ENCODE results near the gene TSPAN18. TPM values are rescaled to one million over a fixed set of nuclear protein-coding genes. Genes with fewer than 3 reads are reported as not detected.

Gene TSPAN18
- total RNA-seq, 2 experiments from 2014 or later, result 38.7 to 42.3 TPM

DNA sequence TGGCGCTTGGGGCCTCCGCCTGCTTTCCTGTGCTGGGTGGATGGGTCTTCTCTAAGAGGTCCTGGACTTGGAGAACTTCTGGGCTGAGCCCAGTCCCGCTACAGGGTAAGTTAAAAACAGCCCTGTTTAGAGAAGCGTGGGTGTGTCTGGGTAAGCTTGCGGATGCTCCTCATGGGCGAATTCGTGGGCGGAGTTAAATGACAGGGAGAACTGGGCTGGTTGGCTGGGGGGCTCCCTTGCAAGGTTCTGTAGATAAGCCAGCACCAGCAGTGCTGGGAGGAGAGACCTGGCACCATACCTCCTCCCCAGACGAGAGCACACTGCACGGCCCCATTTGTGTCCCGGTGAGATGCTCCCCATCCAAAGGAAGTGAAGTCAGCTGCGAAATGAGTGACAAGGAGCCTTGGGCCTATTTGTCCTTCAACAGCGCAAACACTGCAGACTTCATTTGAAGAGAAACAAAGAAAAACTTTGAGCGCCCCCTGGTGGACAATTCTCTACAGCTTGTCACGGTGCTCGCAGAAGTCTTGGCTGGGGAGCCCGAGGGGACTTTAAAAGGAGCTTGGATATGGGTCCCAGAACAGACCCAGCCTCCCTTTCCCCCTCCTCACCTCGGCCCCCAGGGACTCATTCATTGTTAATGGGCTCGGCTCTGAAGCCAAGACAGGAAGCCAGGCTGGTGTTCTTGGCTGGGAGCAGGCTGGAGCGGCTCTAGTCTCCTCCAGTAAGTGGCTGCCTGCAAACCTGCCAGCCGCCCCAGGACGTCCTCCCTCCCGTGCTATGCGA lies 184.5 kb downstream of the TSPAN18 start:
- peaks cover 4% of the 10 kb centered on the region for H3K4me1 Mint-ChIP-seq
- no peak overlapping the region for H3K4me3 Mint-ChIP-seq
- CTCF ChIA-PET, result interaction anchor here (0.6 to 2.2 kb wide), 43 partner anchors 10 to 388 kb away, joined by 3 to 17 read pairs (median 4); no protein-coding TSS in a partner anchor
- H3K27me3 Mint-ChIP-seq, result no peaks in the 10 kb centered on the region
- H3K9me3 Mint-ChIP-seq, result no peaks in the 10 kb centered on the region
- no peak overlapping the region for H3K27ac Mint-ChIP-seq
- POLR2A ChIA-PET, result interaction anchor here (1.1 to 1.6 kb wide), 2 partner anchors 14 to 49 kb away, joined by 3 read pairs; no protein-coding TSS in a partner anchor
- H3K36me3 Mint-ChIP-seq (ENCODE audit: low read depth), result no peaks in the 10 kb centered on the region
- DNase-seq, result peak; percentile 84

- DNase-seq, result no peak
- H3K4me3 Mint-ChIP-seq, result no peak overlapping the region
- H3K27ac Mint-ChIP-seq, result no peak overlapping the region
- ChIA-PET POLR2A (no interaction called here), CTCF (interaction anchor here (0.5 to 2.2 kb wide), 11 partner anchors 11 to 356 kb away, joined by 3 to 17 read pairs (median 11); no protein-coding TSS in a partner anchor)
- H3K36me3 Mint-ChIP-seq (ENCODE audit: low read depth), result no peaks in the 10 kb centered on the region
- no peaks in the 10 kb centered on the region for H3K9me3 Mint-ChIP-seq
- no peaks in the 10 kb centered on the region for H3K27me3 Mint-ChIP-seq
- peaks cover 4% of the 10 kb centered on the region for H3K4me1 Mint-ChIP-seq
Observed at GRCh38 chr11:44912270-44912987, 185.7 kb downstream of the TSPAN18 start.

DNA sequence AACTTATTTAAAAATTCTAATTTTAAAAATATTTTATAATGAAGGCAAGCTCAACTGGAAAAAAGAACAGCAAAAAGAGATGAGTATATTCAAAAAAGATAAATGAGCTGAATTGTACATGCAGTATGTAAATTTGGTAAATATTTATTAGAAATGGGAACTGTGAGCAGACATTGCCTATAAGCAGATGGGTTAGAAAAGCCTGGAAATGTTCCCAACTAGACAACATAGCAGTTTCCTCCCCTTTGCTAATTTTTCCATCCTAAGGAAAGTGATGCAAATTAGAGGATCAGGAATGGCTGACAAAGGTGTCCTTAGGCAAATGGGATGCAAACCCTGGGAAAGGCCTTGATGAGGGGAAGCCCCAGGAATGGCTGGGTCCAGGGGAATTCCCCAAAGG lies 186.7 kb downstream of the TSPAN18 start:
- H3K4me1 Mint-ChIP-seq, result peaks cover 4% of the 10 kb centered on the region
- no peaks in the 10 kb centered on the region for H3K9me3 Mint-ChIP-seq
- no peak overlapping the region for H3K4me3 Mint-ChIP-seq
- H3K27ac Mint-ChIP-seq, result no peak overlapping the region
- ChIA-PET POLR2A (no interaction called here), CTCF (no interaction called here)
- H3K27me3 Mint-ChIP-seq, result no peaks in the 10 kb centered on the region
- DNase-seq, result no peak
- no peaks in the 10 kb centered on the region for H3K36me3 Mint-ChIP-seq (ENCODE audit: low read depth)

- ChIA-PET CTCF (interaction anchor here (0.6 kb wide), 1 partner anchor 114 kb away, joined by 3 read pairs; no protein-coding TSS in a partner anchor), POLR2A (no interaction called here)
- Mint-ChIP-seq H3K36me3 (ENCODE audit: low read depth) (no peaks in the 10 kb centered on the region), H3K4me3 (no peak overlapping the region), H3K27ac (no peak overlapping the region), H3K27me3 (no peaks in the 10 kb centered on the region), H3K4me1 (peaks cover 4% of the 10 kb centered on the region), H3K9me3 (no peaks in the 10 kb centered on the region)
- DNase-seq, result no peak
Observed at GRCh38 chr11:44914105-44914504, 187.3 kb downstream of the TSPAN18 start.

DNA sequence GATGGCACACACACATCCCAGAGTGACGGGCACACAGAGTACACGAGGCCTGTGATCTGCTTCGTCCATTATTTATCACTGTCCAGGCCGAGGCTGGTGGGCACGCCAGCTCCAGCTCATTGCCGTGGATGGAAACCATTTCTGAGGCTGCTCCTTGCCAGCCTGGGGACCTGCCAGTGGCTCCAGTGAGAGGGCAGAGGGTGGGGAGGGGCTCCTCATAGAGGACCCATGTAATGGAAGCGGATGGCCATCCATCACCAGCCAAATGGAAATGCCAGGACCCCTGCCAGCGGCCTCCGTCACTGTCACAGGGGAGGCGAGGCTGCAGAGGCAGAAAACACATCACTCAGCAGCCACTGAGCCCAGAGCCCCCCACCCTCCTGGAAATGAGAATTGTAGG lies 188.2 kb downstream of the TSPAN18 start:
- ChIA-PET POLR2A (no interaction called here), CTCF (no interaction called here)
- H3K9me3 Mint-ChIP-seq, result no peaks in the 10 kb centered on the region
- no peaks in the 10 kb centered on the region for H3K27me3 Mint-ChIP-seq
- H3K4me3 Mint-ChIP-seq, result no peak overlapping the region
- H3K4me1 Mint-ChIP-seq, result peaks cover 4% of the 10 kb centered on the region
- no peaks in the 10 kb centered on the region for H3K36me3 Mint-ChIP-seq (ENCODE audit: low read depth)
- H3K27ac Mint-ChIP-seq, result no peak overlapping the region
- DNase-seq, result no peak

DNA sequence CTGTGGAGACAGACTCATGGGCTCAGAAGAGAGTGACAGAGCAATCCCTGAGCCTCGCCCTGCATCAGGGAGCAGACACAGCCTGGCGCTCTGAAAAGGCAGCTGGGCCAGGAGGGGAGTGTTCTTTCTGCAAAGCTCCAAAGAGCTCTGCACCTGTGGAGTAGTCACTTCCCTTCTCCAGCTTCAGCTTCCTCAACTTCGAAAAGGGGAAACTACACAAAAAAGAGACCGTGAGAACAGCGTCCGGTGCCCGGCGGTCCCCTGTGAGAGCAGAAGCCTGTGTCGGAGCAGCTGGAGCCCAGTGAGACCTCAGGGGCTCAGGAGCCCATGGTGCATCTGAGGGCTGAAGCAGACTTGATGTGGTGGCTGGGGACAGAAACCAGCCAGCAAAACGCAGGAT lies 188.9 kb downstream of the TSPAN18 start:
- H3K4me3 Mint-ChIP-seq, result no peak overlapping the region
- no peaks in the 10 kb centered on the region for H3K9me3 Mint-ChIP-seq
- no peaks in the 10 kb centered on the region for H3K36me3 Mint-ChIP-seq (ENCODE audit: low read depth)
- POLR2A ChIA-PET, result no interaction called here
- H3K4me1 Mint-ChIP-seq, result peaks cover 4% of the 10 kb centered on the region
- DNase-seq, result no peak
- no peaks in the 10 kb centered on the region for H3K27me3 Mint-ChIP-seq
- CTCF ChIA-PET, result no interaction called here
- H3K27ac Mint-ChIP-seq, result no peak overlapping the region

GRCh38 chr11:44916331-44916730 lies 189.6 kb downstream of the TSPAN18 start:
- H3K36me3 Mint-ChIP-seq (ENCODE audit: low read depth), result no peaks in the 10 kb centered on the region
- no peak overlapping the region for H3K4me3 Mint-ChIP-seq
- ChIA-PET POLR2A (no interaction called here), CTCF (no interaction called here)
- H3K27me3 Mint-ChIP-seq, result no peaks in the 10 kb centered on the region
- H3K27ac Mint-ChIP-seq, result no peak overlapping the region
- no peaks in the 10 kb centered on the region for H3K4me1 Mint-ChIP-seq
- DNase-seq, result no peak
- H3K9me3 Mint-ChIP-seq, result no peaks in the 10 kb centered on the region

DNA sequence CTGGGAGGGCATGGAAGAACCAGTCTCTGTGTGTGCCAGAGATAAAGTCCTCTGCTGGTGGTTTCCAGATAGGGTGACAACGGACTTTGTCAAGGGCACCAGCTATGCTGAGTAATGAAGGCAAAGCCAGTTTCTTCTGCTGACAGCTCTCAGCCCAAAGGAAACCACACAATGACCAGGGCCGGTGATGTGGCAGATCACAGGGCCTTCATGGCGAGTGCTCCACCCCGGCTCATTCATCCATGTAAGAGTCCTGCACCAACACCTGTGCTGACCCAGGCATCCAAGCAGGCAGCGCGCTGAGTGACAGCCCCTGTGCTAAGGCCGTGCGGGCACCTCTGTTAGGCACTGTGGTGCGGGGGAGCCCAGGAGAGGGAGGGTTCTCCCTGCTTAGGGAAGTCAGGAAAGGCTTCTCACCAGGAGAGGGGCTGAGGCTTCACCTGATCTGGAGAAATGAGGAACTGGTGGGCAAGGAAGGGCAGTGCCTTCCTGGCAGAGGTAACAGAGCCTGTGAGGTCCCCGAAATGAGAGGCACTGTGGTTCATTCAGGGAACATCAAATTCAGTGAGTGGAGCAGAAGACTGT lies 190.1 kb downstream of the TSPAN18 start:
- DNase-seq, result no peak
- Mint-ChIP-seq H3K27me3 (no peaks in the 10 kb centered on the region), H3K4me1 (no peaks in the 10 kb centered on the region), H3K27ac (no peak overlapping the region), H3K4me3 (no peak overlapping the region), H3K9me3 (no peaks in the 10 kb centered on the region), H3K36me3 (ENCODE audit: low read depth) (no peaks in the 10 kb centered on the region)
- POLR2A ChIA-PET, result no interaction called here
- CTCF ChIA-PET, result no interaction called here

DNA sequence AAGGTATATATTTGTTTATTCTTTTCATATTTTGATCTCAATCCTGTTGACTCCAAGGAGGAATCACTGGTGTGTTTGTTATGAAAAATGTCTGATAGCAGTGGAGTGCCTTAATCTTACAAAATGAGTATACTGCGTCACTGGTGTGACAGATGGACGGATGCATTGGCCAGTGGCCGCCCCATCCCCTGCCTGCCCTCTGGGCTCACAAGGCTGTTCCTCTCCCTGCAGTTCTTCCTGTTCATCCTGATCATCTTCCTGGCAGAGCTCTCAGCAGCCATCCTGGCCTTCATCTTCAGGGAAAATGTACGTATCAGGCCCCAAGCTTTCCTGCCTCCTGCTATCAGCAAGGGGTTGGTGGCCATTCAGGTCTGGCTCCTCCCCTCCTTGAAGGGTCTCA lies 191.0 kb downstream of the TSPAN18 start:
- ChIA-PET CTCF (no interaction called here), POLR2A (no interaction called here)
- H3K4me3 Mint-ChIP-seq, result no peak overlapping the region
- H3K9me3 Mint-ChIP-seq, result no peaks in the 10 kb centered on the region
- no peaks in the 10 kb centered on the region for H3K27me3 Mint-ChIP-seq
- DNase-seq, result no peak
- no peaks in the 10 kb centered on the region for H3K36me3 Mint-ChIP-seq (ENCODE audit: low read depth)
- no peak overlapping the region for H3K27ac Mint-ChIP-seq
- no peaks in the 10 kb centered on the region for H3K4me1 Mint-ChIP-seq

DNA sequence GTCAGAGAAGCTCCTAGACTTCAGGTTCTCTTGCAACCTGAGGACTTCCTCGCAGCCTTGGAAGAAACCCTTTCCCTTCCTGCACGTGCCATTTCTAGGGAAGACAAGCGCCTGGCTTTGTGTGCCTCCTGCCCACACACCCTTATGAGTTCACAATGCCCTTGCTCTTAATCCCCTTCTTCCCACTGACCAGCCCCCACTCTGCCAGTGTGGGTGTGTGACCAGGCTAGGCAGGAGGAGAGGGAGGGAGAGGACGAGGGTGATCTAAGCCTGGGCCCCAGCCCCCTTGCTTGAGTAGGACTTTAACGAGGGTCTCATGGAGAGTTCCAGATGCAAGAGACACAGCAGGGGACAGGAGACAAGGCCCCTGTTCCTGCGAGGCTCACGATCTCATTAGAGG lies 193.7 kb downstream of the TSPAN18 start:
- H3K4me1 Mint-ChIP-seq, result no peaks in the 10 kb centered on the region
- H3K36me3 Mint-ChIP-seq (ENCODE audit: low read depth), result no peaks in the 10 kb centered on the region
- no peaks in the 10 kb centered on the region for H3K9me3 Mint-ChIP-seq
- H3K27ac Mint-ChIP-seq, result no peak overlapping the region
- POLR2A ChIA-PET, result no interaction called here
- DNase-seq, result no peak
- H3K27me3 Mint-ChIP-seq, result no peaks in the 10 kb centered on the region
- H3K4me3 Mint-ChIP-seq, result no peak overlapping the region
- CTCF ChIA-PET, result interaction anchor here (0.8 to 1.1 kb wide), 2 partner anchors 8 to 11 kb away, joined by 3 read pairs; no protein-coding TSS in a partner anchor

GRCh38 chr11:44923115-44923514 lies 196.4 kb downstream of the TSPAN18 start:
- H3K4me3 Mint-ChIP-seq, result no peak overlapping the region
- H3K27ac Mint-ChIP-seq, result no peak overlapping the region

DNA sequence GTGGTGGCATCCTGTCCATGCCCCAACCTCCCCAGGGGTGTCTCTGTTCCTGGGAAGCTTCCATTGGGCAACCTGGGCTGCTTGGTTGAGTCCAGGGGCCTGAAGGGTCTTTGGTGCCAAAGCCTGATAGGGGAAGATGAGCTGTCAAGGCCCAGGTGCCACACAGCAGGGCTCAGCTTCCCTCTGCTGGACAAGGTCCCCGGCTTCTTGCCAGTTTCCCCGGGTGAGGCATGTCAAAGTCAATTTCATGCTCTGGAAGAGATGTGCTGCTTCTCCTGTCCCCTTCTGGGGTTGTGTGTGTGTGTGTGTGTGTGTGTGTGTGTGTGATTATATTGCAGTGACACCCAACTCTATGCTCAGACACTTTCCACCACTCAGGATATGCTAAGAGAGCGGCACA lies 197.0 kb downstream of the TSPAN18 start:
- H3K36me3 Mint-ChIP-seq (ENCODE audit: low read depth), result no peaks in the 10 kb centered on the region
- H3K4me1 Mint-ChIP-seq, result no peaks in the 10 kb centered on the region
- no peak for DNase-seq
- POLR2A ChIA-PET, result no interaction called here
- no peaks in the 10 kb centered on the region for H3K27me3 Mint-ChIP-seq
- H3K27ac Mint-ChIP-seq, result no peak overlapping the region
- no peaks in the 10 kb centered on the region for H3K9me3 Mint-ChIP-seq
- CTCF ChIA-PET, result no interaction called here
- H3K4me3 Mint-ChIP-seq, result no peak overlapping the region

More at GRCh38 chr11:44923115-44923514, 196.4 kb downstream of the TSPAN18 start:
- ChIA-PET CTCF (no interaction called here), POLR2A (no interaction called here)
- H3K4me1 Mint-ChIP-seq, result no peaks in the 10 kb centered on the region
- no peaks in the 10 kb centered on the region for H3K27me3 Mint-ChIP-seq
- H3K9me3 Mint-ChIP-seq, result no peaks in the 10 kb centered on the region
- H3K36me3 Mint-ChIP-seq (ENCODE audit: low read depth), result no peaks in the 10 kb centered on the region
- no peak for DNase-seq

DNA sequence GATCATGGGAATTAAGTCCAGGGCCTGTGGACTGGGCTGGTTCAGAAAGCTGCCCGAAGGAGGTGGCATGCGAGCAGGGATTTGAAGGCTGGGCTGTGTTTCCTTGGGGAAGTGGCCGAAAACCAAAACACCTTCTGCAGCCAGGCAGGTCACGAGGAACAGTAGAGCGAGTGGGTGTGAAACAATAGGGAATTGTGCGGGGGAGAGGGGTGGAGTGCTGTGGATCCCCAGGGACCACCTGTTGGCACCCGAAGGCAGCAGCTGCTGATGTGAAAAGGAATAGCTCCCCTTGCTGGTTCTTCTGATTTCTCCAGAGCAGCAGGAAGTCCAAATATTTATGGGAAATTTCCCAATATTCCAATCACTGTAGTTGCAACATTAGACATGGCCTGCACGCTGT lies 199.3 kb downstream of the TSPAN18 start:
- Mint-ChIP-seq H3K27me3 (no peaks in the 10 kb centered on the region), H3K4me3 (no peak overlapping the region), H3K9me3 (no peaks in the 10 kb centered on the region), H3K4me1 (no peaks in the 10 kb centered on the region), H3K27ac (no peak overlapping the region), H3K36me3 (ENCODE audit: low read depth) (no peaks in the 10 kb centered on the region)
- ChIA-PET POLR2A (no interaction called here), CTCF (interaction anchor here (1.0 to 7.5 kb wide), 8 partner anchors 10 to 178 kb away, joined by 3 to 144 read pairs (median 6); no protein-coding TSS in a partner anchor)
- DNase-seq, result no peak

All from activated CD4-positive, alpha-beta memory T cell treated with anti-CD3 and anti-CD28 coated beads, Interleukin-2, amount 10 ng/mL, durations not matched to agents 7 days and 5 days (primary cell).